K562 (cell line): Measurements from ENCODE around the gene ERICH6. TPM values are rescaled to one million over a fixed set of nuclear protein-coding genes. Genes with fewer than 3 reads are reported as not detected.

Experiments used
- FUS ChIP-seq: fragments of 200-400 bp; formaldehyde crosslinking; optimal IDR thresholded peaks from 2 replicates; pipeline ENCODE3; 2017; ENCODE audit warnings: low read depth, low read length
- MGA ChIP-seq: fragments of 450-650 bp; IDR thresholded peaks from 2 replicates; pipeline ENCODE4 v1.6.1; 2016; ENCODE audit warnings: mild to moderate bottlenecking, moderate library complexity
- ZNF407 ChIP-seq: fragments of 450-650 bp; IDR thresholded peaks from 2 replicates; pipeline ENCODE4 v1.6.1; 2016; ENCODE audit warnings: low read depth
- polyA plus RNA-seq, 8 experiments: library from polyadenylated mRNA; depleted of rRNA in 4 of 8; stranded (reverse) in 5 of 8; unstranded in 3 of 8; fragments of >200 nt; fragmentation: Nextera tagmentation in 2 of 8; fragmentation: Illumina TruSeq in 1 of 8; extraction: Ambion mirVana in 2 of 8; extraction: Trizol in 1 of 8; gene quantifications; 2 replicates each; pipeline versions ENCODE4 v1.2.1 to v1.2.3, GENCODE V29; 2011 to 2014; ENCODE audit warnings: inconsistent platforms in 1 of 8, missing spikeins in 1 of 8
- total RNA-seq, 7 experiments: library from RNA; depleted of rRNA in 6 of 7; stranded (reverse); fragments of >200 nt in 6 of 7; fragmentation: Illumina TruSeq in 2 of 7; extraction: Trizol in 2 of 7; gene quantifications; 2 replicates each; pipeline versions ENCODE4 v1.2.1 to v1.2.3, GENCODE V29; 2011 to 2021; ENCODE audit warnings: low replicate concordance in 1 of 7
- TF ChIP-seq, protein P1 (sequence below): fragments of 450-650 bp; conservative IDR thresholded peaks from 2 replicates; pipeline ENCODE4 v1.6.1; 2016; ENCODE audit warnings: missing genetic modification characterization, low read depth, mild to moderate bottlenecking, missing compliant biosample characterization, moderate library complexity

The ERICH6 gene
- total and polyA plus RNA-seq, 9 of the 15 experiments (the other 6 are each of a cell fraction or from before 2014, with no cell fraction given): not detected

GRCh38 chr3:150747886-150748683 is 44.4 kb upstream of the ERICH6 start (continued):
- TF ChIP-seq MGA: no peak
- TF ChIP-seq ZNF407: no peak
- TF ChIP-seq, protein P1, sequence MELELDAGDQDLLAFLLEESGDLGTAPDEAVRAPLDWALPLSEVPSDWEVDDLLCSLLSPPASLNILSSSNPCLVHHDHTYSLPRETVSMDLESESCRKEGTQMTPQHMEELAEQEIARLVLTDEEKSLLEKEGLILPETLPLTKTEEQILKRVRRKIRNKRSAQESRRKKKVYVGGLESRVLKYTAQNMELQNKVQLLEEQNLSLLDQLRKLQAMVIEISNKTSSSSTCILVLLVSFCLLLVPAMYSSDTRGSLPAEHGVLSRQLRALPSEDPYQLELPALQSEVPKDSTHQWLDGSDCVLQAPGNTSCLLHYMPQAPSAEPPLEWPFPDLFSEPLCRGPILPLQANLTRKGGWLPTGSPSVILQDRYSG (tag): no peak
- TF ChIP-seq FUS: no peak
